Measurements from ENCODE around the gene TMEM69. TPM values are rescaled to one million over a fixed set of nuclear protein-coding genes. Genes with fewer than 3 reads are reported as not detected.

TMEM69 gene
- total RNA-seq, 1 experiment from 2014 or later: 49.4 TPM

- BruUV-seq (replicated peaks): no TSS peak
- peaks cover 42% of the 10 kb centered on the region for H4K20me1 ChIP-seq (ENCODE audit: insufficient read depth)
- no peaks in the 10 kb centered on the region for H3K27me3 ChIP-seq (ENCODE audit: insufficient read depth, low read depth)
- H3K9me3 ChIP-seq (ENCODE audit: insufficient read depth, low read depth): no peaks in the 10 kb centered on the region
- peak overlapping the region; percentile 91 for H3K4me2 ChIP-seq
- peaks cover 88% of the 10 kb centered on the region for H3K79me2 ChIP-seq (ENCODE audit: low read depth)
- peaks cover 18% of the 10 kb centered on the region for H3F3A ChIP-seq (ENCODE audit: insufficient read depth, low read depth)
- ChIA-PET CTCF (no interaction called here), POLR2A (ENCODE audit: unreplicated experiment) (interaction anchor here (0.7 kb wide), 1 partner anchor 485 kb away, joined by 3 read pairs; no protein-coding TSS in a partner anchor)
- no peaks in the 10 kb centered on the region for H3K9me2 ChIP-seq (ENCODE audit: insufficient read depth)
- peaks cover 16% of the 10 kb centered on the region for H3K4me1 ChIP-seq (replicated peaks; ENCODE audit: insufficient read depth)
- H3K4me3 ChIP-seq: peak overlapping the region; percentile 94
- peak overlapping the region; percentile 90 for H2AFZ ChIP-seq
- intact Hi-C loops (cut with micrococcal nuclease; ENCODE audit: unreplicated experiment): loop anchor here (1.0 to 10.0 kb wide), 9 partner anchors 101 to 1011 kb away; partner anchors contain the start of genes ARMH1, CCDC163, DYNLT4 and MAST2
- H3K36me3 ChIP-seq (ENCODE audit: low read depth): 0 out of 2 replicates have a peak, but pooled peaks cover 6% of the 10 kb centered on the region
- DNase-seq: no peak
- H3K27ac ChIP-seq: peak overlapping the region; percentile 95
- no peak for TF ChIP-seq CTCF (conservative IDR thresholded peaks at IDR 0.05)
- TF ChIP-seq EZH2 (IDR thresholded peaks at IDR 0.05; ENCODE audit: low read depth): no peak
Measured at GRCh38 chr1:45685308-45686014, 2.5 kb upstream of the TMEM69 start.

GRCh38 chr1:45686015-45686287 is 2.0 kb upstream of the TMEM69 start:
- intact Hi-C loops (cut with micrococcal nuclease; ENCODE audit: unreplicated experiment): loop anchor here (1.0 to 10.0 kb wide), 9 partner anchors 101 to 1011 kb away; partner anchors contain the start of genes ARMH1, CCDC163, DYNLT4 and MAST2
- Histone ChIP-seq H2AFZ (peak overlapping the region; percentile 90), H3K36me3 (ENCODE audit: low read depth) (0 out of 2 replicates have a peak, but pooled peaks cover 5% of the 10 kb centered on the region), H3K27ac (peak overlapping the region; percentile 95), H3K9me3 (ENCODE audit: insufficient read depth, low read depth) (no peaks in the 10 kb centered on the region), H3K9me2 (ENCODE audit: insufficient read depth) (no peaks in the 10 kb centered on the region), H4K20me1 (ENCODE audit: insufficient read depth) (peaks cover 37% of the 10 kb centered on the region), H3K79me2 (ENCODE audit: low read depth) (peaks cover 88% of the 10 kb centered on the region), H3K4me1 (replicated peaks; ENCODE audit: insufficient read depth) (peaks cover 16% of the 10 kb centered on the region), H3K4me3 (peak overlapping the region; percentile 94), H3F3A (ENCODE audit: insufficient read depth, low read depth) (peaks cover 20% of the 10 kb centered on the region), H3K27me3 (ENCODE audit: insufficient read depth, low read depth) (no peaks in the 10 kb centered on the region), H3K4me2 (peak overlapping the region; percentile 91)
- peak; percentile 44 to 61 for DNase-seq
- TSS peak; percentile 51 for BruUV-seq (replicated peaks)
- POLR2A ChIA-PET (ENCODE audit: unreplicated experiment): interaction anchor here (0.6 to 1.8 kb wide), 6 partner anchors 105 to 561 kb away, joined by 3 to 12 read pairs (median 4); partner anchors contain the start of gene RAD54L
- TF ChIP-seq EZH2 (IDR thresholded peaks at IDR 0.05; ENCODE audit: low read depth): no peak
- TF ChIP-seq CTCF (conservative IDR thresholded peaks at IDR 0.05): 0 out of 2 replicates have a peak, but pooled peaks have one; percentile 9
- CTCF ChIA-PET: no interaction called here

GRCh38 chr1:45686288-45687013 is 1.5 kb upstream of the TMEM69 start, which contains the start of gene GPBP1L1:
Gene GPBP1L1 (minus strand): TSS chr1:45686533. CDS start chr1:45659087, 27,446 bp downstream.
- Histone ChIP-seq H3F3A (ENCODE audit: insufficient read depth, low read depth) (peaks cover 22% of the 10 kb centered on the region), H3K4me2 (peak within 1 kb of the TSS; percentile 98), H3K9me2 (ENCODE audit: insufficient read depth) (no peaks in the 10 kb centered on the region), H3K27ac (peak within 1 kb of the TSS; percentile 95), H2AFZ (peak within 1 kb of the TSS; percentile 94), H3K4me1 (replicated peaks; ENCODE audit: insufficient read depth) (peaks cover 16% of the 10 kb centered on the region), H3K9me3 (ENCODE audit: insufficient read depth, low read depth) (no peaks in the 10 kb centered on the region), H4K20me1 (ENCODE audit: insufficient read depth) (peaks cover 32% of the 10 kb centered on the region), H3K36me3 (ENCODE audit: low read depth) (no peaks in the 10 kb centered on the region), H3K4me3 (peak within 1 kb of the TSS; percentile 94), H3K27me3 (ENCODE audit: insufficient read depth, low read depth) (no peaks in the 10 kb centered on the region), H3K79me2 (ENCODE audit: low read depth) (peaks cover 88% of the 10 kb centered on the region)
- CTCF ChIA-PET: no interaction called here
- peak; percentile 82 to 98 for DNase-seq
- BruUV-seq (replicated peaks): no TSS peak
- no peak for TF ChIP-seq EZH2 (IDR thresholded peaks at IDR 0.05; ENCODE audit: low read depth)
- no peak for TF ChIP-seq CTCF (conservative IDR thresholded peaks at IDR 0.05)
- POLR2A ChIA-PET (ENCODE audit: unreplicated experiment): interaction anchor here (0.6 to 1.8 kb wide), 8 partner anchors 105 to 617 kb away, joined by 3 to 12 read pairs (median 3); partner anchors contain the start of genes LRRC41, RAD54L and UQCRH
- intact Hi-C loops (cut with micrococcal nuclease; ENCODE audit: unreplicated experiment): loop anchor here (1.0 to 10.0 kb wide), 10 partner anchors 102 to 1012 kb away; partner anchors contain the start of genes ARMH1, CCDC163, DYNLT4 and MAST2
